ENCODE data around the gene LRRC31. TPM values are rescaled to one million over a fixed set of nuclear protein-coding genes. Genes with fewer than 3 reads are reported as not detected.

The LRRC31 gene
- total RNA-seq (2013): not detected
- polyA plus RNA-seq (not detected), polyA minus RNA-seq (not detected in 2 replicates), total RNA-seq (0 to 2.1 (median 0) reads per million in 11 experiments)

DNA sequence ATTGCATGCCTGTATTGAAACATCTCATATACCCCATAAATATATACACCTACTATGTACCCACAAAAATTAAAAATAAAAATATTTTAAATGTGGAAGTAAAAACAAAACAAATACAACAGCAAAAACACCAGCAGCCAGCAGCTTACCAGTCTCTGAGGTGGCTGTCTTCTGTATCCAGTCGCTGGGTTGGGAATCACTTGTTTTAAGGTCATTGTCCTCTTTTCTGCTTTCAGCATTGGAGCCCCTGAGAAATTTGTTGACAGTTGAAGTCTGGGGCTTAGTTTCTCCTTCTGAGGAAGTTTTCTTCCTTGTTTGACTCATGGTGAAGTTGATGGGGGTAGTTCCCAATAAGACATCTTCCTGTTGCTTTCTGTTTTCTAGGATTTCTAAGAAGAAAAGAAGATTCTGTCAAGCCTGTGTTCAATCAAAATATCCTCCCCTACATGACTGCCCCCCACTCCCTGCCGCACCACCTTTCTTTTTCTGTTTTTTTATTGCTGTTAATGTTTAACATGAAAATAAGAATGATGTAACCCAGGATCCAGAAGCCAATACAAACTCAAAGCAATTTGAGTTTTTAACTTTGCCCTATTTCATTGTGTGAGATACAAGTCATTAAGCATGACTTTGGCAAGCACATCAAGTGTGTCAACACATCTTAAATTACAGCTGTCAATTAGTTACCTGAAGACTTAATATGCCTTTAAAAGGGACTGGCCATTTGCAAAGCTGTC lies at the start of gene LRRC31:
Gene LRRC31 (minus strand): TSS at position 452 of the 737 bp plus-strand sequence. CDS start 128 bp downstream, at position 324.
- intact Hi-C loops (cut with micrococcal nuclease): loop anchor here (10.0 kb wide), 7 partner anchors 55 to 185 kb away; partner anchors contain the start of genes ACTRT3 (in 1 of the 2), SEC62 (in 1 of the 2) and TERC (in 1 of the 2)
- peak within 1 kb of the TSS in 2 of 7 donors; percentile 10 to 60 for H3K27ac Mint-ChIP-seq
- Histone ChIP-seq H3K9ac (ENCODE audit: insufficient read depth, low read length, poor library complexity, severe bottlenecking) (no peak within 1 kb of the TSS), H4K20me1 (ENCODE audit: insufficient read depth, low read length) (no peaks in the 10 kb centered on the region), H3K4me2 (replicated peaks; ENCODE audit: extremely low read depth, low read length, poor library complexity, severe bottlenecking) (no peak within 1 kb of the TSS), H3K9me3 (replicated peaks in 1 of 2; ENCODE audit: control insufficient read depth in 1 of 2, insufficient read depth in 1 of 2, low read length in 2 of 2) (no peaks in the 10 kb centered on the region), H3K27me3 (ENCODE audit: control insufficient read depth in 2 of 2, insufficient read depth in 2 of 2, low read length in 2 of 2) (no peaks in the 10 kb centered on the region), H2AFZ (ENCODE audit: insufficient read depth, low read depth, low read length, poor library complexity, severe bottlenecking) (peak within 1 kb of the TSS; percentile 6), H3K79me2 (ENCODE audit: insufficient read depth, low read length) (no peaks in the 10 kb centered on the region), H3K4me1 (ENCODE audit: control insufficient read depth in 1 of 2, insufficient read depth in 2 of 2, low read length in 2 of 2) (peaks cover 10 to 12% of the 10 kb centered on the region in 2 donors), H3K36me3 (replicated peaks in 1 of 2; ENCODE audit: control insufficient read depth in 1 of 2, insufficient read depth in 2 of 2, low read length in 2 of 2) (no peaks in the 10 kb centered on the region), H3K4me3 (replicated peaks in 1 of 3; ENCODE audit: low read depth in 2 of 3, low read length in 3 of 3) (no peak within 1 kb of the TSS), H3K27ac (ENCODE audit: low read depth in 1 of 2, low read length in 2 of 2) (no peak within 1 kb of the TSS)
- peaks cover 0 to 3% (median 0%) of the 10 kb centered on the region in 3 donors for H3K27me3 Mint-ChIP-seq (ENCODE audit: low read depth in 3 of 3)
- no peak within 1 kb of the TSS for H3K4me3 Mint-ChIP-seq
- 100% methylated on average over 1 of the region's 2 CpGs for WGBS (ENCODE audit: insufficient coverage)
- H3K9me3 Mint-ChIP-seq: no peaks in the 10 kb centered on the region
- DNase-seq: no peak
- peaks cover 22% of the 10 kb centered on the region for H3K4me1 Mint-ChIP-seq
- TF ChIP-seq, protein P1, sequence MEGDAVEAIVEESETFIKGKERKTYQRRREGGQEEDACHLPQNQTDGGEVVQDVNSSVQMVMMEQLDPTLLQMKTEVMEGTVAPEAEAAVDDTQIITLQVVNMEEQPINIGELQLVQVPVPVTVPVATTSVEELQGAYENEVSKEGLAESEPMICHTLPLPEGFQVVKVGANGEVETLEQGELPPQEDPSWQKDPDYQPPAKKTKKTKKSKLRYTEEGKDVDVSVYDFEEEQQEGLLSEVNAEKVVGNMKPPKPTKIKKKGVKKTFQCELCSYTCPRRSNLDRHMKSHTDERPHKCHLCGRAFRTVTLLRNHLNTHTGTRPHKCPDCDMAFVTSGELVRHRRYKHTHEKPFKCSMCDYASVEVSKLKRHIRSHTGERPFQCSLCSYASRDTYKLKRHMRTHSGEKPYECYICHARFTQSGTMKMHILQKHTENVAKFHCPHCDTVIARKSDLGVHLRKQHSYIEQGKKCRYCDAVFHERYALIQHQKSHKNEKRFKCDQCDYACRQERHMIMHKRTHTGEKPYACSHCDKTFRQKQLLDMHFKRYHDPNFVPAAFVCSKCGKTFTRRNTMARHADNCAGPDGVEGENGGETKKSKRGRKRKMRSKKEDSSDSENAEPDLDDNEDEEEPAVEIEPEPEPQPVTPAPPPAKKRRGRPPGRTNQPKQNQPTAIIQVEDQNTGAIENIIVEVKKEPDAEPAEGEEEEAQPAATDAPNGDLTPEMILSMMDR (IDR thresholded peaks at IDR 0.05): no peak
- H3K36me3 Mint-ChIP-seq: no peaks in the 10 kb centered on the region

DNA sequence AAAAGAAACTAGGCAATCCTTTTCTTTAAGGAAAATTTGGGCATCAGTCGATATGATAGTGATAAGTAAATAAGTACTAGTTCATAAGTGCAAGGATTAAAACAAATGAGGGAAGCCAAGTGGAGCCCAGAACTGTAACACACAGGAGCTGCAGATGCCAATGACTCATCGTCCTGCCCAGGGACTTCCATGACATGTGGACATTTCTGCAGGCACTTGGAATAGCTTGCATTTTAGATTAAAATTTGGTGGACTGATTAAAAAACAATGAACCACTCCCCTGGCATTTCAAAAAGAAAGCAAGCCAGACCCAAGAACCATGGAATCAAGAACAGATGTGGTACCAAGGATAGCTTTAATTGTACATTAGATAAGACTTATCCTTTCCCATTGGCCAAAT lies 44.6 kb upstream of the LRRC31 start:
- H3K4me1 ChIP-seq (ENCODE audit: control insufficient read depth in 1 of 2, insufficient read depth in 2 of 2, low read length in 2 of 2): no peaks in the 10 kb centered on the region
- Mint-ChIP-seq H3K4me3 (no peak overlapping the region), H3K27me3 (ENCODE audit: low read depth in 3 of 3) (no peaks in the 10 kb centered on the region), H3K9me3 (peaks cover 0 to 5% (median 0%) of the 10 kb centered on the region in 7 donors), H3K4me1 (no peaks in the 10 kb centered on the region), H3K36me3 (no peaks in the 10 kb centered on the region), H3K27ac (no peak overlapping the region)
- no peaks in the 10 kb centered on the region for H3K36me3 ChIP-seq (replicated peaks in 1 of 2; ENCODE audit: control insufficient read depth in 1 of 2, insufficient read depth in 2 of 2, low read length in 2 of 2)
- no peak overlapping the region for H3K27ac ChIP-seq (ENCODE audit: low read depth in 1 of 2, low read length in 2 of 2)
- intact Hi-C loops (cut with micrococcal nuclease): no loop called here
- H4K20me1 ChIP-seq (ENCODE audit: insufficient read depth, low read length): no peaks in the 10 kb centered on the region
- H3K9me3 ChIP-seq (replicated peaks in 1 of 2; ENCODE audit: control insufficient read depth in 1 of 2, insufficient read depth in 1 of 2, low read length in 2 of 2): no peaks in the 10 kb centered on the region
- no peak overlapping the region for H3K4me3 ChIP-seq (replicated peaks in 1 of 3; ENCODE audit: low read depth in 2 of 3, low read length in 3 of 3)
- H3K4me2 ChIP-seq (replicated peaks; ENCODE audit: extremely low read depth, low read length, poor library complexity, severe bottlenecking): no peak overlapping the region
- no peak overlapping the region for H3K9ac ChIP-seq (ENCODE audit: insufficient read depth, low read length, poor library complexity, severe bottlenecking)
- TF ChIP-seq, protein P1 (IDR thresholded peaks at IDR 0.05): no peak
- 100% methylated on average over 1 of the region's 2 CpGs for WGBS (ENCODE audit: insufficient coverage)
- no peaks in the 10 kb centered on the region for H3K27me3 ChIP-seq (ENCODE audit: control insufficient read depth in 2 of 2, insufficient read depth in 2 of 2, low read length in 2 of 2)
- H2AFZ ChIP-seq (ENCODE audit: insufficient read depth, low read depth, low read length, poor library complexity, severe bottlenecking): no peak overlapping the region
- peak in 1 of 3 donors; percentile 46 for DNase-seq
- H3K79me2 ChIP-seq (ENCODE audit: insufficient read depth, low read length): no peaks in the 10 kb centered on the region
